ENCODE results near the gene STARD13.

STARD13 gene, protein sequence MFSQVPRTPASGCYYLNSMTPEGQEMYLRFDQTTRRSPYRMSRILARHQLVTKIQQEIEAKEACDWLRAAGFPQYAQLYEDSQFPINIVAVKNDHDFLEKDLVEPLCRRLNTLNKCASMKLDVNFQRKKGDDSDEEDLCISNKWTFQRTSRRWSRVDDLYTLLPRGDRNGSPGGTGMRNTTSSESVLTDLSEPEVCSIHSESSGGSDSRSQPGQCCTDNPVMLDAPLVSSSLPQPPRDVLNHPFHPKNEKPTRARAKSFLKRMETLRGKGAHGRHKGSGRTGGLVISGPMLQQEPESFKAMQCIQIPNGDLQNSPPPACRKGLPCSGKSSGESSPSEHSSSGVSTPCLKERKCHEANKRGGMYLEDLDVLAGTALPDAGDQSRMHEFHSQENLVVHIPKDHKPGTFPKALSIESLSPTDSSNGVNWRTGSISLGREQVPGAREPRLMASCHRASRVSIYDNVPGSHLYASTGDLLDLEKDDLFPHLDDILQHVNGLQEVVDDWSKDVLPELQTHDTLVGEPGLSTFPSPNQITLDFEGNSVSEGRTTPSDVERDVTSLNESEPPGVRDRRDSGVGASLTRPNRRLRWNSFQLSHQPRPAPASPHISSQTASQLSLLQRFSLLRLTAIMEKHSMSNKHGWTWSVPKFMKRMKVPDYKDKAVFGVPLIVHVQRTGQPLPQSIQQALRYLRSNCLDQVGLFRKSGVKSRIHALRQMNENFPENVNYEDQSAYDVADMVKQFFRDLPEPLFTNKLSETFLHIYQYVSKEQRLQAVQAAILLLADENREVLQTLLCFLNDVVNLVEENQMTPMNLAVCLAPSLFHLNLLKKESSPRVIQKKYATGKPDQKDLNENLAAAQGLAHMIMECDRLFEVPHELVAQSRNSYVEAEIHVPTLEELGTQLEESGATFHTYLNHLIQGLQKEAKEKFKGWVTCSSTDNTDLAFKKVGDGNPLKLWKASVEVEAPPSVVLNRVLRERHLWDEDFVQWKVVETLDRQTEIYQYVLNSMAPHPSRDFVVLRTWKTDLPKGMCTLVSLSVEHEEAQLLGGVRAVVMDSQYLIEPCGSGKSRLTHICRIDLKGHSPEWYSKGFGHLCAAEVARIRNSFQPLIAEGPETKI

DNA sequence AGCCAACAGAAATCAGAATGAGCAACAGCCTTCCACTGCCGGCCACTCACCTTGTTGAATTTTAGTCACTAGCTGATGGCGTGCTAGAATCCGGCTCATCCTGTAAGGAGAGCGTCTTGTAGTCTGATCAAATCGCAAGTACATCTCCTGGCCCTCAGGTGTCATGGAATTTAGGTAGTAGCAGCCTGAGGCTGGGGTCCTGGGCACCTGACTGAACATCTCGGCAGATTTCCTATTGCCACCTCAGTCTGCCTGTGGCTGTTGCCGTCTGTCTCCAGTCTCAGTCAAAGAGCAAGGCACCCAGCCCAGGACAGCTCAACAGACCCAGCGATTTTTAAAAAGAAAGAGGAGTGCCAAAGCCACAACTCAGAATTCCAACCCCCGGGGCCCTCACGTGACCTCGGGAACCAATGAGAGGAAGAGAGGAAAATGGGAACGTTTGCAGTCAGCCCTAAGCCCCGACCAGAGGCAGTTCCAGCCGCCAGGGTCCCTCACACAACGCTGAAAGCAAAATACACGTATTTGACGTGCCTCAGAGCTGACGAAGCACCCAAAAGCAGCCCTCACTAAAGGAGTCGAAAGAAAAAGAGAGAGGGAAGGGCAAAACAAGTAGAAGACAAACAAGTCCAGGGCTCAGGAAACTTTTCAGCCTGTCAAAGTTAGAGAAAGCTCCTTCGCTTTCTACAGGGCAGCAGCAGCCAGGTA, at the start of gene STARD13:
TSS of gene STARD13 (minus strand) at position 336 of the 705 bp plus-strand sequence. CDS start at position 219, 117 bp downstream.
- peak; percentile 34 to 58 for DNase-seq

DNA sequence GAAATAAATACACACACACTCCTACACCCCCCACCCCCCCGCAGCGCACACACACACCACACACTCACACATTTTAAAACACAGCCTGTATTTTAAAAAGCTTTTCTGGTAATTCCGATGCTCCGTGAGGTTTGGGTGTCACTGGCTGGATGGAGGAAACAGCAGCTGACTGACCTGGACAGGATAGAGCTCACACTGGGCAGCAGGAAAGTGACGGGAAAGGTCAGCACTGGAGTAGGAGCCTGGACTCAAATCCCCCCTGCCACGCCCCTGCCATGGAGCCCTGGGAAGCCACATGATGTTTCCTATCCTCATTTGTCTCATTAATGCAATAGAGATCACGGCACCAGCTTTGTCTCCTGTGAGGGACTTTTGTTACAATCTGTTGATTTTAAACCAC, 49.3 kb upstream of the STARD13 start:
- no peak for DNase-seq

DNA sequence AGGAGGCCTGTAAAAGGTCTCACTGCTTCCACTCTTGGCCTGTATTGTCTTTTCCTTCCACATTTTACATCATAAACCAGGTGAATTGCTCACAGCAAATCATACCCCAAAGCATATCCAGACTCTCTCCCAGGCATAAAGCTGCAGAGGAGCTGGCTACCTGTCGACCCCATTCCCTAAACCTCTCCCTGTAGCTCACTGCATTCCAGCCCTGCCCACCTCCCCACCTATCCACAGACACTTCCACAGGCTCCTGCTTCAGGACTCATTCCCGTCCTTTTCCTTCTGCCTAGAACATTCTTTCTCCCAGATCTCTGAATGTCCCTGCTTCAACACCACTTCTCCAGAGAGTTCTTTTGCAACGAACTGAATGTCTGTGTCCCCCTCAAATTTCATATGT, 46.4 kb upstream of the STARD13 start:
- no peak for DNase-seq

DNA sequence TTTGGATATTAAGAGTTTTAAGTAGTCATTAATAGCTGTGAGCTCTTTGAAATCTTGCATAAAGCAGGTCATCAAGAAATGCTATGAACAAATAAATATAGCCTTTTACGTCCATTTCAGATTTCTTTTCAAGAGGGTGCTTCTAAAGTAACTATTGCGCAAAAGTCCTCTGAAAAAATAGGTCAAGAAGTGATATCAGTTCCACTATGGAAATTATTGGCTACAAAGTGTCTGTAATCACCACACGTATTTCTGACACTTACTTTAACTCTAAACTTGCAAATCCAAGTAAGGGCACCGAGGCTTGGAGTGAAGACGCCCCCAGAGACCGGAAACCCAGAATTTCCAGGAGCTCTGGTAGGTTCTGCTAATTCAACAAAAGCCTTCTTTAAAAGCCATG, 44.9 kb upstream of the STARD13 start:
- no peak for DNase-seq

DNA sequence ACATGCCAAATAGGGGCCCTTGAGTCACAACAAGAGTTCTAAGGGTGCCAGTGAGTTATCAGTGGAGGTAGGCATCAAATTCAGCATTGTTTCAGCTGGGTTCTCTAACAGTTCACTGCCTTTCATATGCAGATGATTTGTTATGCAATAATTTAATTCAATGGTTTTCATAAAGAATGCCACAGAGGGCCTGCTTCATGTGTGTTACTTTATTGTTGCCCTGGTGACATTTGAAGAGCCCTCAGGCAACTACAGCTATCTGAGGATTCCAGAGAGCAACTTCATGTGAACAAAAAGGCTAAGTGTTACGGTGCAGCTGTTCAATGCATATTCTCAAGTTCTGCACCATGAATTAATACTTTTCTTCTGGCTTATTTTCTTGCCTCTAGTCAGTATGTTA, 43.1 kb upstream of the STARD13 start:
- DNase-seq = peak in 1 of 2 experiments; percentile 34

DNA sequence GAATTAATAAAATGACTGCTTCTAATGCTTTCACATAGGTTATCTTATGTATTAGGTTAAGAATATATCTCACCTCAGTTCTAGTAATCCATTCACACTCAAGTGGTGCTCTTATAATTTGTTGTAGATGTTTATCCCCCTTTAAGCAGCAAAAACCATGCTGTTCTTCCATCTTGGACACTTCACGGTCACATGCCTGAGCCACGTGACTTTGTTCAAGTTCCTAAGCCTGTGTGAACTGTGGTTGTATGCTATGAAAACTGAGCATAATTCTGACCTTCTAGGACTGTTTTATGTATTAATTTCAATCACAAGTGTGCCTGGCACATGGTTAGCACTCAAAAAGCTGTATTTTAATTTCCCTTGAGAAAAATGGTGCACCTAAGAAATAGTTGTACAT, 41.2 kb upstream of the STARD13 start:
- DNase-seq = peak in 1 of 2 experiments; percentile 9

DNA sequence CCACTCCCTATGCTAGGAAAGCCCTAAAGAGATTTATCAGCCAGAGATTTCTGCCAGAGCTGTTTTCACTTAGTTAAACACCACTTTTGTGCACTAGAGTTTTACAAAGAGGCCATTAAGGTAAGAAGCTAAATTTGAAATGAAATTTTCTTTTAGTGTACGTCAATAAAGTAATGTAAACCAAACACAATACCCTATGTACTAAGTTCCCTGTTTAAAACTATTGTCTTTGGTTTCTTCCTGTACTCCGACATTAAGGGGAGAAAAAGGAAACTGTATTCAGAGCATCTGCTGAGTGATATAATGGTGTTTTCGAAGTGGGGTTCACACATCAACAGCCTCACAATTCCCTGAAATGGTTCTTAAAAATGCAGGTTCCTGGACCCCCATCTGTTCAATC, 40.7 kb upstream of the STARD13 start:
- no peak for DNase-seq

DNA sequence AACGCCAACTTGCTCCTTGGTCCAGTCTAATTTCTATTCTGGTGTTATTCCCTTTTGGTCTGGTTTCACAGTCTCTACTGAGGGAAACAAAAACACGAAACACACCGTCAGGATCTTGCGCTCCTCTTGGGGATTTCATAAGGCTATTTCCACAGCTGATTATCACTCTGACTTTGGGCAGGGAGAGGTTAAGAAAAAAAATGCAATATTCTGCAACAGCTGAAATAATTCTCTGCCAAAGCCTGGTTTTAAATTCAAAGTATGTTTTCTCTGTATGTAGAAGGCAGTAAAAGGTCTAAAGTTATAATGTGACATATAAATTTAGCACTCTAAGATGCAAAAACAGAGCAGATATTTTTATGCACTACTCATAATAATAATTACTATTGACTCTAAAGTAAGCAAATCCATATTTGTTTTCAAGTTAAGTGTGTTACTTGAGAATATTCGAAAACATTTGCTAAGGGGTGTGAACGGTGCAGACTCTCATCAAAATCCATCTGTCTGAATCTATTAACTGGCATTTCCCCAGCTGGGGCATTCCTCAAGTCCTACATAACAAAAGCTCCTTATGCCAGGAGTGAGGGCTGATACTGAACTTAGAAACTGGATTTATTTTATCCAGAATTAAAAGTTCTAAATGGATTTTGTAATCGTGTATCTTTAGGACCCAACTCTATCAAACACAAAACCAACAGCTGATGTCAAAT, 38.4 kb upstream of the STARD13 start:
- DNase-seq = peak; percentile 12 to 69

DNA sequence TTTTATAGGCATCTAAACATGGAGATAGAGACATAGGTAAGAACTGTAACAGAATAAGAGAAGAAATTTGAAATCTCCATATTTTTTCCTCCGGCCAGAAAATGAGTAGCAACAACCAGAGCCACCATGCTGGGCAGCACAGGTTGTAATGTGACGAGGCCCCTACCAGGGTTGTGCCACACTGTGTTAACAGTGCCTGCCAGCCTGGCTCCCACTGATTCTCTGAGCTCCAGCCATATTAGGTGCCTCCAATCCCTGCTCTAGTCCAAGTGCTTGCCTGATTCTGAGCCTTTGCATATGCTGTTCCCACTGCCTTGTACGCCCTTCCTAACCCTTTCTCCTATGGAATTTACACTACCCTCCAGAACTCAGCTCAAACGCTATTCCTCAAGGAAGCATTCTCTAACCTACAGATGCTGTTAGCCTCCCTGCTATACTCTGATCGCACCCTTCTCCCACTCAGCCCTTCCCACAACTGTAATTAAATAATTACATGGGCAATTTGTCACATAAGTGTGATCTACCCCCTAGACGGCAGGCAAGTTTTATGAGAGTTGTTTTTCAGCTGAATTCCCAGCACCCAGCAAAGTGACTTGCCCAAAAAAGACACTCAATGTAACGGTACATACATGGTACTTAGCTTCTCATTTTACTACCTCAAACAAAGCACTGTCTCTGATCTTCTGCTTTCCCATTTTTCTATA, 37.6 kb upstream of the STARD13 start:
- DNase-seq = no peak

DNA sequence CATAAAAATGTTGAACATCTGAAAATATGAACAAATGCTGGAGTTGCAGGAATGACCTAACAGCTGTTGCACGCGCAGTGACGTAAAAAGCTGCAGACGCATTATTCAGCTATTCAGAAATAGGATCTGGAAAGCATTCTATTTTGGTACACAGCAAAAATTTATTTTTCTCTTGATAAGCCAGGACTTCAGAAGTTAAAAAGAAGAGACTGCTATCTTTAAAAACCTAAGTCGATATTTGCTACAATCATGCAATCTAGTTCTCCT, 36.9 kb upstream of the STARD13 start:
- DNase-seq = no peak

DNA sequence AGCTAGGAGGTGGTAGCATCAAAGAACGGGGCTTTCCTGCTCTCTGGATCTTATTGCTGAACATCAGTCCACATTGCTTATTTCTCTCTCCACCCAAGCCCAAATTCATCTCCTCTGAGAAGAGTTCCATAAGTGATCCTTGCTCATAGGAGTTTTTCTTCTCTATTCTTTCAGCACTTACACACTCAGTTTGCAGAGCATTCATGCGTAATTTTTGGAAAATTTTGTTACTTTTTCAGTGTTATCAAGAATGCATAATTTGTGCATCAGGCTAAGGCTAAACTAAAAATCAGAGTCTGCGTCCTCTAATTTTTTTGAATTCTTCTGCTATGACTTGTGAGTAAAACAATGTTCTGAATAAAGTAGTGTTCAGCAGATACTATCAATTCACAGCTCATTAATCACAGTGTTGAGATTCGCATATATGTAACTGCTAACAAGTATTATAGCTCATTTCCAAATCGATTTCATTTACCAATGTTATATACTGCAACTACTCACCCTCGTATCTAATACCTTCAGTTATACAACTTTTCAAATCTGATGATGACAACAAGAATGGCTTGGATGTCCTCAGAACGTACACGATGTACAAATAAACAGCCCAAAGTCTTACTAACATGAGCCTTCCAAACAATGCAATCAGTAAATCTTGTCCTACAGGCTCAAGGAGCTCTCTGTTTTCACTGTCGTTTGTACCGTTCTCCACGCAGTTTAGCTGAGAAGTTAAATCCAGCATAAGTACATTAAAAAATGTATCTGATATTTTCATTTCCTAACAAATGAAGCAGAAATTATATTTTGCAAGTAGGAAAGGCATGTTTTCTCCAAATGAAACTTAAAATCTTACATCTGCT, 36.4 kb upstream of the STARD13 start:
- no peak for DNase-seq

DNA sequence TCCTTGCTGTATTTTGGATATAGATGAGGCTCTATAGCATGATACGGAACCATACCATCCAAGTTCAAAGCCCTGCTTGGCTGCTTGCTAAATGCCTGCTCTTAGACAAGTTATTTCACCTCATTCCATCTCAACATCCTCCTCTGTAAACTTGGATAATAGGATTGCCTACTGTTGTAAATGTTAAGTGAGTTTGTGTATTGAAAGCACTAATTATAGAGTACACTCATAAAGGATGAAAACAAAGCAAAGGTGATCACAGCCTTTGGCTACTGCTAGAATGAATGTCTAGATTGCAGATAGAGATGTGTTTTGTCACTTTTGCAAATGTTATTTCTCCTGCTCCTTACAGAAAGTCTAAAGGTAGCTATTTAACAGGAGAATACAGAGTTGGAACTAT, 34.3 kb upstream of the STARD13 start:
- DNase-seq = no peak

DNA sequence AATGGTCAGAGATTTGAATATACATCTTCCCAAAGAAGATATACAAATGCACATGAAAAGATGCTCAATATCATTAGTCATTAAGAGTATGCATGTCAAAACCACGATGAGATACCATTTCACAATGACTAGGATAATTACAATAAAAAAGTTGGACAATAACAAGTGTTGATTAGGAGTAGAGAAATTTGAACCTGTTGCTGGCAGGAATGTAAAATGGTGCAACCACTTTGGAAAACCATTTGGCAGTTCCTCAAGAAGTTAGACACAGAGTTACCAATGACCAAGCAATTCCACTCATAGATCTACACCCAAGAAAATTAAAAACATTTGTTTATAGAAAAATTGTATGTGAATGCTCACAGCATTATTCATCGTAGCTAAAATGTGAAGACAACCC, 33.2 kb upstream of the STARD13 start:
- DNase-seq = no peak

DNA sequence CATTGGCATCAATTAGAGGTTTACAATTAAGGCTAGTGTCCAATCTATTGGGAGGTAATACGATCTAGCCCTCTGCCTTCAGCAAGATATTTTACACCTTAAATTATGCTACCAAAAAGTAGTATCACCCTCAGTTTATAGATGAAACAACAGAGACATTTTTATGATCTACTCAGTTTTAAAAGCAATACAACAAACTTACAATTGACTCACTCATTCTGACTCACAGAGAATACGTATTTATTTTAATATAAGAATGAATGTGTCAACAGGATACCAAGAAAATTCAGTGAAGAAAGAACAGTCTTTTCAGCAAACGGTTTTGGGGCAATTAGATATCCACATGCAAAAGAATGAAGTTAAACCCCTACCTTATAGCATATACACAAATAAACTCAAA, 32.5 kb upstream of the STARD13 start:
- no peak for DNase-seq

DNA sequence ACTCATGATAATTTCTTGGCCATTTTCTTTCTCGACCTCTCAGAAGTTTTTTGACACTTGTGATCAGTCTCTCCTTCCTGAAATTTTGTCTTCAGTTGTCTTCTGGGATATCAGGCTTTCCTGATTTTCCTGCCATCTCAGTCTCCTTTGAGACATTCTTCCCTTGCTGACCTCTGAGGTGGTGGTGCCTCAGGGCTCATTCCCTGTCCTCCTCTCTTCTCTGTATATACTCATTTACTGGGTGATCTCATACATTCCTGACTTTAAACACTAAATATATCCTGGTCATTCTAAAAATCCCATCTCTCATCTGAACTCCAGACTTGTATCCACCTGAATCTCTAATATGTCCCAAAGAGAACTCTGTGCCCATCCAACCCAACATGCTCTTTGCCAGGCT, 31.3 kb upstream of the STARD13 start:
- DNase-seq = no peak

DNA sequence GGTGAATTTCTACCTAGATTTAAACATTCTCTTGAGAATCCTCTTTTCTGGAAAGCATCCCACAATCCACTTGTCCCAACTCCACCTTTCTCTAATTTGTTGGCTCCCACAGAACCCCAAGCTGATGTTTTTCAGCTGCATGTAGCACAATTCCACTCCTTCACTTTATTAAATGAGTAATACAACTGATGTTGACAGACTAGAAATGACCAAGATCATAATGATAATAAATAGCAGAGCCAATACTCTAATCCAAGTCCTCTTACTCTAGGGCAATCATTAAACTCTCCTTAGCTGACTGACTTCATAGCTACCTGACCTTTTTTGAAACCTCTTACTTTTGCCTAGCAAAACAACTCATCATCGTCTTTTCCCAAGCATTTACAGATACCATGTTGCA, 27.9 kb upstream of the STARD13 start:
- no peak for DNase-seq

DNA sequence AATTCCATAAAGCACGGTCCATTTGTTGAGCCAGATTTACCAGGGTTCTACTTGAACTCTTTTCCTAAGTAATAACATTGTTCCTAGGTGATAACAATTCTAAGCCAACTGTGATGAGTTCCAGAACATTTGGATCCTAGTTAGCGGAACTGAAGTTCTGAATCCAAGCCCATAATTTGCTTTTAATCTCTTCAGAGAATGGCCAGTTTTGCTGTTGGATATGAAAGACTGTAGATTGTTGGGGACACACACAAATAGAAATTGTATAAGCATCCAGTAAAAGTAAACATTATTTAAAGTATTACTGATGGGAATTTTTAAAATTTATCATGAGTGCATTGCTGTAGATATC, 27.3 kb upstream of the STARD13 start:
- no peak for DNase-seq

DNA sequence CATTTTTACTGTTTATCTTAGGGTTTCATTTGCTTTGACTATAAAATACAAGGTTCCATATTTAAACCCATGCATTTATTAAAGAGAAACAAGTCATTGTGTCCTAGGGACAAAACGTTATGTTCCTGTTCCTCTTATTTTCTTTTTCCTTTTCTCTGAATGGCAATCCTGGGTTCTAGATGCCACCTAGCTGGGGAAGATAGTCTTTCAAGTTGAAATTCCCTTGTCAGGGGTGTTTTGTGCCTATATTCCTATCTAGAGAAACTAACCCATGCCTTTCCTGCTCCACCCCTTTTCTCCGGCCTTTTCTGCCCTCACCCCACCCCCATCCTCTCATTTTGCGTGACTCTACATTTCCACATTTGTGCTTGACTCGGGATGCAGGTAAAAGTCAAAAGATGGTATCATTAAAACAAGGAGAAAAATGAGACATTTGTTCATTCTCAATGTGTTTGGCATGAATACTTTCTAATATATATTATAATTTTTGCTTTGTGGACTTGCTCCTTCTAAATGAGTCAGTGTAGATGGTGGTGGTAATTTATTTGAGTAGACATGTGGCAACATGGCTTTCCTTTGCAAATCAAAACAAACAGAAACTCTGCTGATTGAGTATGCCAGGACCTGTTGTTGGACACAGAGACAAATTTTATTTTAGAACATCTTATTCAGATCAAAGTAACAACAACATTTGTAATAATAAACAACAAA, 26.8 kb upstream of the STARD13 start:
- no peak for DNase-seq

DNA sequence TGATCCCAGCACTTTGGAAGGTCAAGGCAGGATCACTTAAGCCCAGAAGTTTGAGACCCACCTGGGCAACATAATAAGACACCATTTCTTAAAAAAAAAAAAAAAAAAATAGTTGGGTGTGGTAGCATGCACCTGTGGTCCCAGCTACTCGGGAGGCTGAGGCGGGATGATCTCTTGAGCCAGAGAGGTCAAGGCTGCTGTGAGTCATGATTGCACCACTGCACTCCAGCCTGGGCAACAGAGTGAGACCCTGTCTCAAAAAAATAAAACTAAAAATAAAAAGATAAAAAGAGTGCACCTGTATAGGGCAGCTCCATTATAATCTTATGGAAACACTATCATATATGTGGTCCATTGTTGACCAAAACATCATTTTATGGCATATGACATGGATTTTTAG, 25.5 kb upstream of the STARD13 start:
- DNase-seq = no peak
